B cell (primary cell): ENCODE results near the gene SCRN1. TPM values are rescaled to one million over a fixed set of nuclear protein-coding genes. Genes with fewer than 3 reads are reported as not detected.

ENCODE experiments used
- ATAC-seq: fragments of 200-7000 bp; cut with Tn5 transposase; one replicate; pipeline ENCODE4 v1.10.0; 2021; ENCODE audit warnings: low read depth, mild to moderate bottlenecking, moderate number of reproducible peaks, moderate library complexity
- CTCF ChIA-PET: fragments of 350-600 bp; sonication (Branson Sonifier 250); formaldehyde crosslinking; loops from one replicate; lab custom pipeline; 2021; ENCODE audit warnings: antibody characterized with exemption, inconsistent platforms; lab: Charles Lee
- POLR2A ChIA-PET: fragments of 350-600 bp; sonication (Branson Sonifier 250); formaldehyde crosslinking; loops from one replicate; lab custom pipeline; 2021; ENCODE audit warnings: antibody characterized with exemption; lab: Charles Lee
- DNase-seq: peaks from one replicate; pipeline ENCODE4 v3.0.0; 2013
- H2AFZ ChIP-seq: 2 replicates; pipeline ENCODE4 v1.6.1; 2012; ENCODE audit warnings: mild to moderate bottlenecking, low read depth, low read length; ENCODE audit not compliant: insufficient read depth, poor library complexity, severe bottlenecking
- H3K27ac ChIP-seq, 2 donors: 1 replicate in 1 of 2; 2 replicates in 1 of 2; pipeline ENCODE4 v1.5.1; 2012 to 2013; ENCODE audit warnings: low read length in 2 of 2, mild to moderate bottlenecking in 2 of 2, moderate library complexity in 1 of 2
- H3K27me3 ChIP-seq, 4 experiments: fragments of 200-600 bp in 1 of 4; sonication (generic) in 1 of 4; replicated peaks in 1 of 4; 1 replicate in 2 of 4; 2 replicates in 2 of 4; pipeline versions ENCODE4 v1.6.1 to v1.7.0; 2013 to 2016; ENCODE audit warnings: low read length in 3 of 4, mild to moderate bottlenecking in 2 of 4, mixed read lengths in 1 of 4, moderate library complexity in 1 of 4; ENCODE audit not compliant: insufficient read depth in 4 of 4, control insufficient read depth in 3 of 4; ENCODE audit errors: control extremely low read depth in 1 of 4
- H3K36me3 ChIP-seq, 2 experiments: replicated peaks in 1 of 2; 1 replicate in 1 of 2; 2 replicates in 1 of 2; pipeline versions ENCODE4 v1.6.1 to v1.7.1; 2013; ENCODE audit warnings: low read length in 1 of 2; ENCODE audit not compliant: insufficient read depth in 2 of 2, control insufficient read depth in 1 of 2; ENCODE audit errors: control extremely low read depth in 1 of 2, extremely low read depth in 1 of 2
- H3K4me1 ChIP-seq, 2 donors: fragments of 200-600 bp in 1 of 2; sonication (generic) in 1 of 2; 1 replicate in 1 of 2; 2 replicates in 1 of 2; pipeline versions ENCODE4 v1.5.1 to v1.6.1; 2013 to 2017; ENCODE audit warnings: low read length in 2 of 2; ENCODE audit not compliant: control insufficient read depth in 2 of 2, insufficient read depth in 2 of 2
- H3K4me2 ChIP-seq: replicated peaks from 2 replicates; pipeline ENCODE3; 2012; ENCODE audit warnings: mild to moderate bottlenecking, low read depth, low read length; ENCODE audit not compliant: poor library complexity, severe bottlenecking
- H3K4me3 ChIP-seq, 5 experiments: fragments of 200-600 bp in 1 of 5; sonication (generic) in 1 of 5; 1 replicate in 3 of 5; 2 replicates in 2 of 5; pipeline versions ENCODE4 v1.5.1 to v1.7.0; 2011 to 2016; ENCODE audit warnings: low read length in 4 of 5, mild to moderate bottlenecking in 4 of 5, low read depth in 2 of 5, control low read depth in 1 of 5, moderate library complexity in 1 of 5; ENCODE audit not compliant: insufficient read depth in 1 of 5; ENCODE audit errors: control extremely low read depth in 1 of 5, extremely low read depth in 1 of 5
- H3K79me2 ChIP-seq: fragments of 200-600 bp; sonication (generic); one replicate; pipeline ENCODE4 v1.6.0; 2016; ENCODE audit warnings: low read length; ENCODE audit not compliant: control insufficient read depth, insufficient read depth
- H3K9ac ChIP-seq: fragments of 200-600 bp; sonication (generic); 2 replicates; pipeline ENCODE4 v1.6.1; 2017; ENCODE audit warnings: mild to moderate bottlenecking, low read length, moderate library complexity
- H3K9me3 ChIP-seq, 3 donors: one replicate each; pipeline versions ENCODE4 v1.6.1 to v1.7.1; 2013; ENCODE audit warnings: low read length in 2 of 3; ENCODE audit not compliant: control insufficient read depth in 2 of 3, insufficient read depth in 1 of 3; ENCODE audit errors: control extremely low read depth in 1 of 3
- H4K20me1 ChIP-seq: 2 replicates; pipeline ENCODE4 v1.6.0; 2012; ENCODE audit warnings: mild to moderate bottlenecking, low read length; ENCODE audit not compliant: insufficient read depth, control insufficient read depth, poor library complexity, severe bottlenecking
- H3K27ac Mint-ChIP-seq: one replicate; pipeline ENCODE4 v1.8.0; 2021; ENCODE audit warnings: mixed read lengths
- H3K27me3 Mint-ChIP-seq: one replicate; pipeline ENCODE4 v1.8.0; 2021; ENCODE audit warnings: mixed read lengths
- H3K4me1 Mint-ChIP-seq: one replicate; pipeline ENCODE4 v1.8.0; 2021; ENCODE audit warnings: mixed read lengths
- H3K4me3 Mint-ChIP-seq: one replicate; pipeline ENCODE4 v1.8.0; 2021; ENCODE audit warnings: mixed read lengths
- H3K9me3 Mint-ChIP-seq: one replicate; pipeline ENCODE4 v1.8.0; 2022; ENCODE audit warnings: mixed read lengths; ENCODE audit not compliant: insufficient read depth
- CTCF ChIP-seq: fragments of 200-600 bp; IDR thresholded peaks from one replicate; pipeline ENCODE4 v1.8.0; 2022; ENCODE audit warnings: antibody characterized with exemption, mild to moderate bottlenecking
- EZH2 ChIP-seq: IDR thresholded peaks from 2 replicates; pipeline ENCODE4 v1.6.1; 2012; ENCODE audit warnings: borderline replicate concordance, low read depth, mild to moderate bottlenecking, moderate library complexity, low read length; ENCODE audit not compliant: insufficient read depth, poor library complexity, severe bottlenecking
- WGBS: methylation state at CpG from one replicate; pipeline ENCODE4 v1.1.5; 2013; ENCODE audit warnings: missing lambda C conversion rate; ENCODE audit not compliant: insufficient coverage; 5-methylcytosine and 5-hydroxymethylcytosine counted together
- intact Hi-C: fragments of 100-400 bp; cut with micrococcal nuclease; formaldehyde crosslinking; loops from one replicate; pipeline ENCODE4 v1.10.0; 2022
- polyA plus RNA-seq: library from polyadenylated mRNA; depleted of rRNA; stranded (reverse); fragments of >200 nt; gene quantifications from 2 replicates; pipeline ENCODE4 v1.2.3, GENCODE V29; 2012
- total RNA-seq, 2 donors: library from RNA; stranded (reverse); fragments of 120-200 nt in 1 of 2; gene quantifications; 1 replicate in 1 of 2; 2 replicates in 1 of 2; pipeline versions ENCODE4 v1.2.3 to v1.2.4, GENCODE V29; 2013 to 2022

SCRN1 gene
- total and polyA plus RNA-seq, 2 donors (not counting 1 experiment from before 2014, with no cell fraction given), result 16.6 to 66.6 TPM

GRCh38 chr7:29929018-29929807 lies 60.4 kb downstream of the SCRN1 start:
- Histone ChIP-seq H3K9ac (no peak overlapping the region), H2AFZ (no peak overlapping the region), H3K4me1 (no peaks in the 10 kb centered on the region), H3K4me2 (no peak overlapping the region), H4K20me1 (no peaks in the 10 kb centered on the region), H3K27ac (no peak overlapping the region), H3K4me3 (no peak overlapping the region), H3K79me2 (no peaks in the 10 kb centered on the region), H3K9me3 (no peaks in the 10 kb centered on the region), H3K27me3 (no peaks in the 10 kb centered on the region), H3K36me3 (peaks cover 0 to 21% of the 10 kb centered on the region in 2 experiments)
- Mint-ChIP-seq H3K4me1 (no peaks in the 10 kb centered on the region), H3K9me3 (no peaks in the 10 kb centered on the region), H3K4me3 (no peak overlapping the region), H3K27ac (no peak overlapping the region), H3K27me3 (no peaks in the 10 kb centered on the region)
- WGBS, result 97% methylated on average over 16 of the region's 17 CpGs
- TF ChIP-seq EZH2, result no peak
- no peak for TF ChIP-seq CTCF
- ATAC-seq (no peak), DNase-seq (no peak)
- ChIA-PET CTCF (interaction anchor here (1.7 to 2.6 kb wide), 2 partner anchors 8 to 133 kb away, joined by 6 to 13 read pairs; no protein-coding TSS in a partner anchor), POLR2A (no interaction called here)
- intact Hi-C loops, result no loop called here

DNA sequence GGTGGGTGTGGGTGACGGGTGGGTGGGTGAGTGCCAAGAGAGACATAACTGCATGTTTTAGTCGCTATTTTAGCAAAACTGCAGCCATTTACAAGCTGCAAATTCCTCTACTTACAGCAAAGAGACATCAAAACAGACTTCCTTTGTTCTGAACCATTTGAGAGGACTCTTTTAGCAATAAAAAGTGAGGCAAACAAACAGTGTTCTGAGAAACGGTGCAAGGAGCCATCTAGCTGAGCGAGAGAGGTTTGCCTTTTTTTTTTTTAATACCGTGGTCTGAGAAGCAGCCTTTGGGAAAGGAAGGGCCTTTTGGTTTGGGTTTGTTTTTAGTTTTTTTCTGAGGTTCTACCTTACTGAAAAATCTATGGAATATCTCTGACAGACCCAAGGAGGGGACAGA lies 62.9 kb downstream of the SCRN1 start:
- ChIA-PET CTCF (no interaction called here), POLR2A (no interaction called here)
- Mint-ChIP-seq H3K4me3 (no peak overlapping the region), H3K27me3 (no peaks in the 10 kb centered on the region), H3K9me3 (no peaks in the 10 kb centered on the region), H3K27ac (no peak overlapping the region), H3K4me1 (no peaks in the 10 kb centered on the region)
- Histone ChIP-seq H3K36me3 (peaks cover 0 to 31% of the 10 kb centered on the region in 2 experiments), H3K9ac (no peak overlapping the region), H3K4me3 (no peak overlapping the region), H3K27me3 (no peaks in the 10 kb centered on the region), H4K20me1 (no peaks in the 10 kb centered on the region), H3K4me1 (no peaks in the 10 kb centered on the region), H3K27ac (no peak overlapping the region), H3K79me2 (no peaks in the 10 kb centered on the region), H3K4me2 (no peak overlapping the region), H3K9me3 (no peaks in the 10 kb centered on the region), H2AFZ (no peak overlapping the region)
- intact Hi-C loops, result no loop called here
- DNase-seq (no peak), ATAC-seq (no peak)
- WGBS, result 80% methylated on average over 2 of the region's 5 CpGs
- TF ChIP-seq CTCF, result no peak
- no peak for TF ChIP-seq EZH2
